OCI-LY1 (cell line): ENCODE data around the gene RPS3.

Experiments used
- CTCF ChIP-seq: fragments of 200-600 bp; sonication (generic), shearing (Covaris generic); IDR thresholded peaks from 2 replicates; pipeline ENCODE4 v1.5.1; 2017; ENCODE audit warnings: mild to moderate bottlenecking, antibody characterized with exemption, low read length, moderate library complexity, mixed read lengths
- EZH2 ChIP-seq: fragments of 200-600 bp; sonication (generic), shearing (Covaris generic); IDR thresholded peaks from 2 replicates; pipeline ENCODE4 v1.8.0; 2017; ENCODE audit warnings: borderline replicate concordance, mixed run types, mild to moderate bottlenecking, antibody characterized with exemption, low read length, moderate library complexity, mixed read lengths

GRCh38 chr11:75400146-75400865 lies 988 bp downstream of the RPS3 start:
- no peak for TF ChIP-seq CTCF
- no peak for TF ChIP-seq EZH2
